SU-DHL-6 (cell line): ENCODE results near the gene UBXN10.

ENCODE experiments used
- CTCF ChIP-seq: fragments of 200-600 bp; sonication (generic); IDR thresholded peaks from one replicate; pipeline ENCODE4 v1.5.1; 2017; ENCODE audit warnings: antibody characterized with exemption, mild to moderate bottlenecking, low read length, moderate library complexity; ENCODE audit not compliant: insufficient read depth, poor library complexity, severe bottlenecking
- EZH2phosphoT487 ChIP-seq: fragments of 200-600 bp; sonication (generic), shearing (Covaris generic); conservative IDR thresholded peaks from 2 replicates; pipeline ENCODE4 v1.6.1; 2018; ENCODE audit warnings: mild to moderate bottlenecking, antibody characterized with exemption, low read length, moderate library complexity, mixed read lengths

GRCh38 chr1:20242890-20243479, 57.1 kb downstream of the UBXN10 start:
- TF ChIP-seq CTCF (no peak), EZH2phosphoT487 (no peak)
